HCT116 (cell line): Measurements from ENCODE around the gene GPR78. TPM values are rescaled to one million over a fixed set of nuclear protein-coding genes. Genes with fewer than 3 reads are reported as not detected.

ENCODE experiments used
- ATAC-seq: fragments of 200-7000 bp; cut with Tn5 transposase; 2 replicates; pipeline ENCODE4 v1.9.1; 2020; ENCODE audit warnings: mild to moderate bottlenecking, moderate library complexity
- BruUV-seq: library from RNA; stranded (reverse); fragments of 400-500 nt; replicated peaks from 2 replicates; lab custom pipeline; 2021; lab: Mats Ljungman, UMichigan
- CTCF ChIA-PET: fragments of 300-600 bp; sonication (Branson Sonifier 250); formaldehyde crosslinking; loops from one replicate; lab custom pipeline; 2021; ENCODE audit warnings: antibody characterized with exemption; lab: Charles Lee
- POLR2A ChIA-PET: fragments of 300-600, 350-600 bp; sonication (Branson Sonifier 250); formaldehyde crosslinking; loops from one replicate; lab custom pipeline; 2021; ENCODE audit warnings: antibody characterized with exemption; lab: Charles Lee
- RAD21 ChIA-PET, 2 experiments: fragments of 300-600 bp; sonication (Branson Sonifier 250); formaldehyde crosslinking; loops; one replicate each; lab custom pipeline; 2023; ENCODE audit warnings: low total read pairs in 2 of 2; ENCODE audit not compliant: uncharacterized antibody in 2 of 2, unreplicated experiment in 2 of 2, low non-redundant PET in 1 of 2; lab: Charles Lee
- DNase-seq: peaks from one replicate; pipeline ENCODE4 v3.0.0-alpha.2; 2010; ENCODE audit warnings: low read depth, low spot score
- H2AFZ ChIP-seq: fragments of 200-600 bp; shearing (Covaris generic), sonication (generic); 2 replicates; pipeline ENCODE4 v1.6.1; 2017; ENCODE audit warnings: low read depth, mixed run types, mixed read lengths, antibody characterized with exemption, low read length; ENCODE audit not compliant: poor library complexity, severe bottlenecking
- H3K27ac ChIP-seq: 2 replicates; pipeline ENCODE4 v1.5.1; 2012; ENCODE audit warnings: low read depth, low read length
- H3K27me3 ChIP-seq: fragments of 200-600 bp; sonication (generic); 2 replicates; pipeline ENCODE4 v1.6.1; 2016; ENCODE audit warnings: mixed run types, low read length, mixed read lengths; ENCODE audit not compliant: insufficient read depth
- H3K36me3 ChIP-seq, 2 experiments: fragments of 200-500 bp in 1 of 2; fragments of 200-600 bp in 1 of 2; sonication (Bioruptor generic) in 1 of 2; sonication (generic) in 1 of 2; 2 replicates each; pipeline versions ENCODE4 v1.5.1 to v1.6.1; 2014 to 2016; ENCODE audit warnings: low read length in 2 of 2, inconsistent platforms in 1 of 2, mixed read lengths in 1 of 2, mixed run types in 1 of 2; ENCODE audit not compliant: insufficient read depth in 2 of 2, control insufficient read depth in 1 of 2
- H3K4me1 ChIP-seq, 2 experiments: fragments of 200-600 bp in 1 of 2; sonication (generic) in 1 of 2; 2 replicates each; pipeline versions ENCODE4 v1.5.1 to v1.6.1; 2012 to 2017; ENCODE audit warnings: low read length in 2 of 2, inconsistent platforms in 1 of 2, mild to moderate bottlenecking in 1 of 2, mixed read lengths in 1 of 2, mixed run types in 1 of 2, moderate library complexity in 1 of 2; ENCODE audit not compliant: insufficient read depth in 2 of 2, control insufficient read depth in 1 of 2
- H3K4me2 ChIP-seq: fragments of 200-600 bp; sonication (generic); 2 replicates; pipeline ENCODE4 v1.6.1; 2017; ENCODE audit warnings: mixed run types, low read length, mixed read lengths
- H3K4me3 ChIP-seq, 2 experiments: fragments of 200-600 bp in 1 of 2; sonication (generic) in 1 of 2; replicated peaks in 1 of 2; 2 replicates each; pipeline ENCODE4 v1.5.1; 2011 to 2016; ENCODE audit warnings: low read length in 2 of 2, control low read depth in 1 of 2, low read depth in 1 of 2, mild to moderate bottlenecking in 1 of 2, mixed read lengths in 1 of 2, mixed run types in 1 of 2
- H3K79me2 ChIP-seq: fragments of 200-600 bp; sonication (generic); 2 replicates; pipeline ENCODE4 v1.6.1; 2017; ENCODE audit warnings: mild to moderate bottlenecking, mixed run types, low read length, moderate library complexity, mixed read lengths; ENCODE audit not compliant: insufficient read depth
- H3K9ac ChIP-seq: fragments of 200-600 bp; sonication (generic); 2 replicates; pipeline ENCODE4 v1.6.1; 2016; ENCODE audit warnings: low read length, mixed read lengths
- H3K9me2 ChIP-seq: fragments of 200-600 bp; sonication (generic), shearing (Covaris generic); 2 replicates; pipeline ENCODE4 v1.6.1; 2017; ENCODE audit warnings: mixed run types, mild to moderate bottlenecking, moderate library complexity; ENCODE audit not compliant: insufficient read depth
- H3K9me3 ChIP-seq, 2 experiments: fragments of 200-500 bp in 1 of 2; fragments of 200-600 bp in 1 of 2; sonication (Bioruptor generic) in 1 of 2; sonication (generic) in 1 of 2; 2 replicates each; pipeline ENCODE4 v1.6.1; 2014 to 2017; ENCODE audit warnings: low read length in 2 of 2, mixed read lengths in 2 of 2, inconsistent platforms in 1 of 2, low read depth in 1 of 2, mild to moderate bottlenecking in 1 of 2, mixed run types in 1 of 2, moderate library complexity in 1 of 2; ENCODE audit not compliant: control insufficient read depth in 1 of 2, insufficient read depth in 1 of 2
- H4K20me1 ChIP-seq: fragments of 200-600 bp; sonication (generic), shearing (Covaris generic); 2 replicates; pipeline ENCODE4 v1.6.1; 2017; ENCODE audit warnings: mixed run types, mild to moderate bottlenecking, moderate library complexity; ENCODE audit not compliant: insufficient read depth
- CEBPB ChIP-seq: IDR thresholded peaks from 2 replicates; pipeline ENCODE4 v1.6.1; 2012; ENCODE audit warnings: low read depth
- EGR1 ChIP-seq: IDR thresholded peaks from 2 replicates; pipeline ENCODE4 v1.6.1; 2012; ENCODE audit warnings: low read depth
- ELF1 ChIP-seq: IDR thresholded peaks from 2 replicates; pipeline ENCODE4 v1.6.1; 2012; ENCODE audit warnings: low read depth, borderline replicate concordance
- EZH2 ChIP-seq: fragments of 200-600 bp; sonication (generic); IDR thresholded peaks from 2 replicates; pipeline ENCODE4 v1.6.1; 2017; ENCODE audit warnings: antibody characterized with exemption, mixed run types
- JUND ChIP-seq: IDR thresholded peaks from 2 replicates; pipeline ENCODE4 v1.6.1; 2012
- POLR2A ChIP-seq: IDR thresholded peaks from 2 replicates; pipeline ENCODE4 v1.7.0; 2011; ENCODE audit warnings: borderline replicate concordance; ENCODE audit not compliant: insufficient read depth, insufficient read length; ENCODE audit errors: extremely low read depth
- RAD21 ChIP-seq: IDR thresholded peaks from 2 replicates; pipeline ENCODE4 v1.6.1; 2012; ENCODE audit warnings: low read depth, mild to moderate bottlenecking
- SIN3A ChIP-seq: IDR thresholded peaks from 2 replicates; pipeline ENCODE4 v1.6.1; 2012; ENCODE audit warnings: low read depth
- SRF ChIP-seq: IDR thresholded peaks from 2 replicates; pipeline ENCODE4 v1.6.1; 2012; ENCODE audit warnings: low read depth
- YY1 ChIP-seq: IDR thresholded peaks from 2 replicates; pipeline ENCODE4 v1.6.1; 2011; ENCODE audit warnings: low read length, low read depth, moderate library complexity, mild to moderate bottlenecking; ENCODE audit not compliant: insufficient replicate concordance; ENCODE audit errors: extremely low read depth
- ZFX ChIP-seq: fragments of 450-650 bp; IDR thresholded peaks from 2 replicates; pipeline ENCODE4 v1.6.1; 2017
- intact Hi-C: fragments of 100-400 bp; cut with micrococcal nuclease; formaldehyde crosslinking; loops from 2 replicates; pipeline ENCODE4 v1.10.0; 2022
- total RNA-seq: library from RNA; stranded (reverse); gene quantifications from one replicate; pipeline ENCODE4 v1.2.1, GENCODE V29; 2021; ENCODE audit not compliant: unreplicated experiment
- TF ChIP-seq, protein P1 (sequence below): IDR thresholded peaks from 2 replicates; pipeline ENCODE4 v1.6.1; 2012
- TF ChIP-seq, protein P2 (sequence below), 3 experiments: fragments of 200-600 bp in 1 of 3; sonication (generic) in 1 of 3; IDR thresholded peaks in 2 of 3; conservative IDR thresholded peaks in 1 of 3; 2 replicates each; pipeline ENCODE4 v1.5.1; 2012 to 2017; ENCODE audit warnings: low read depth in 2 of 3, low read length in 2 of 3, antibody characterized with exemption in 1 of 3, borderline replicate concordance in 1 of 3, control low read depth in 1 of 3, mild to moderate bottlenecking in 1 of 3, mixed read lengths in 1 of 3, mixed run types in 1 of 3, moderate library complexity in 1 of 3; ENCODE audit not compliant: insufficient read depth in 1 of 3
- TF ChIP-seq, protein P3 (sequence below): IDR thresholded peaks from 2 replicates; pipeline ENCODE4 v1.6.1; 2011; ENCODE audit warnings: mild to moderate bottlenecking, low read length, moderate library complexity; ENCODE audit not compliant: insufficient replicate concordance; ENCODE audit errors: extremely low read depth

Gene GPR78
- total RNA-seq, 1 experiment from 2014 or later: not detected

DNA sequence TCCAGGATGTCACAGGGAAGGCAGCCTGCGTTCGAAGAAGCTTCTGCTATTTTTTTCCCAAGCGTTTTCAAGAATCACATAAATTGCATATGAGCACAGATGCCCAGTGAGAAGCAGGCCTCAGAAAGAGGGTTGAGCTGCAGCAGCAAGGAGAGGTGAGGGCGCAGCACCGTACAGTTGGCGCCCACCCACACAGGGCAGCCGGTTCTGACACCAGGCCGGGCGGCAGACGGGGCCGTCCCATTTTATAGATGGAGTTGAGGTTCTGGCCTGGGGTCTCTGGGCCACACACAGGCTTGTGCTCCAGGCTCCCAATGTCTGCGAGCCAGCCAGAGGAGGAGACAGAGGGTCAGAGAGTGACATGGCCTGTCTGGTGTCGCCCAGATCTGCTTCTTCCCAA is 35.2 kb downstream of the GPR78 start:
- Histone ChIP-seq H3K9me3 (no peaks in the 10 kb centered on the region), H3K79me2 (no peaks in the 10 kb centered on the region), H4K20me1 (no peaks in the 10 kb centered on the region), H3K4me3 (no peak overlapping the region), H3K4me2 (no peak overlapping the region), H3K36me3 (no peaks in the 10 kb centered on the region), H3K27ac (no peak overlapping the region), H3K9ac (no peak overlapping the region), H3K9me2 (no peaks in the 10 kb centered on the region), H3K27me3 (no peaks in the 10 kb centered on the region)
- RAD21 ChIA-PET: no interaction called here
- no peak for ATAC-seq
- intact Hi-C loops: no loop called here
- no peak for DNase-seq
- CTCF ChIA-PET: no interaction called here
- no peak for TF ChIP-seq CEBPB
- no peak for TF ChIP-seq ZFX
- no peak for TF ChIP-seq JUND
- no peak for TF ChIP-seq EGR1
- no peak for TF ChIP-seq RAD21
- TF ChIP-seq EZH2: no peak
- TF ChIP-seq, protein P1, sequence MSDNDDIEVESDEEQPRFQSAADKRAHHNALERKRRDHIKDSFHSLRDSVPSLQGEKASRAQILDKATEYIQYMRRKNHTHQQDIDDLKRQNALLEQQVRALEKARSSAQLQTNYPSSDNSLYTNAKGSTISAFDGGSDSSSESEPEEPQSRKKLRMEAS: no peak
- TF ChIP-seq ELF1: no peak
- TF ChIP-seq SIN3A: no peak
- TF ChIP-seq, protein P2, sequence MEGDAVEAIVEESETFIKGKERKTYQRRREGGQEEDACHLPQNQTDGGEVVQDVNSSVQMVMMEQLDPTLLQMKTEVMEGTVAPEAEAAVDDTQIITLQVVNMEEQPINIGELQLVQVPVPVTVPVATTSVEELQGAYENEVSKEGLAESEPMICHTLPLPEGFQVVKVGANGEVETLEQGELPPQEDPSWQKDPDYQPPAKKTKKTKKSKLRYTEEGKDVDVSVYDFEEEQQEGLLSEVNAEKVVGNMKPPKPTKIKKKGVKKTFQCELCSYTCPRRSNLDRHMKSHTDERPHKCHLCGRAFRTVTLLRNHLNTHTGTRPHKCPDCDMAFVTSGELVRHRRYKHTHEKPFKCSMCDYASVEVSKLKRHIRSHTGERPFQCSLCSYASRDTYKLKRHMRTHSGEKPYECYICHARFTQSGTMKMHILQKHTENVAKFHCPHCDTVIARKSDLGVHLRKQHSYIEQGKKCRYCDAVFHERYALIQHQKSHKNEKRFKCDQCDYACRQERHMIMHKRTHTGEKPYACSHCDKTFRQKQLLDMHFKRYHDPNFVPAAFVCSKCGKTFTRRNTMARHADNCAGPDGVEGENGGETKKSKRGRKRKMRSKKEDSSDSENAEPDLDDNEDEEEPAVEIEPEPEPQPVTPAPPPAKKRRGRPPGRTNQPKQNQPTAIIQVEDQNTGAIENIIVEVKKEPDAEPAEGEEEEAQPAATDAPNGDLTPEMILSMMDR (IDR thresholded peaks at IDR 0.05 in 2 of 3, conservative IDR thresholded peaks at IDR 0.05 in 1 of 3; ENCODE audit: borderline replicate concordance in 1 of 3, insufficient read depth in 1 of 3, low read depth in 2 of 3, low read length in 2 of 3): no peak
- TF ChIP-seq SRF: no peak
- no peak for TF ChIP-seq POLR2A
- TF ChIP-seq, protein P3, sequence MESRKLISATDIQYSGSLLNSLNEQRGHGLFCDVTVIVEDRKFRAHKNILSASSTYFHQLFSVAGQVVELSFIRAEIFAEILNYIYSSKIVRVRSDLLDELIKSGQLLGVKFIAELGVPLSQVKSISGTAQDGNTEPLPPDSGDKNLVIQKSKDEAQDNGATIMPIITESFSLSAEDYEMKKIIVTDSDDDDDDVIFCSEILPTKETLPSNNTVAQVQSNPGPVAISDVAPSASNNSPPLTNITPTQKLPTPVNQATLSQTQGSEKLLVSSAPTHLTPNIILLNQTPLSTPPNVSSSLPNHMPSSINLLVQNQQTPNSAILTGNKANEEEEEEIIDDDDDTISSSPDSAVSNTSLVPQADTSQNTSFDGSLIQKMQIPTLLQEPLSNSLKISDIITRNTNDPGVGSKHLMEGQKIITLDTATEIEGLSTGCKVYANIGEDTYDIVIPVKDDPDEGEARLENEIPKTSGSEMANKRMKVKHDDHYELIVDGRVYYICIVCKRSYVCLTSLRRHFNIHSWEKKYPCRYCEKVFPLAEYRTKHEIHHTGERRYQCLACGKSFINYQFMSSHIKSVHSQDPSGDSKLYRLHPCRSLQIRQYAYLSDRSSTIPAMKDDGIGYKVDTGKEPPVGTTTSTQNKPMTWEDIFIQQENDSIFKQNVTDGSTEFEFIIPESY: no peak
- no peak for TF ChIP-seq YY1
- TF ChIP-seq, all 23 proteins: peak for 0
- no peak overlapping the region for H2AFZ ChIP-seq
- no peaks in the 10 kb centered on the region for H3K4me1 ChIP-seq
- no TSS peak for BruUV-seq
- POLR2A ChIA-PET: no interaction called here
